HG03342 (cell line): Measurements from ENCODE around the gene PSMD1.
"Not testable (repeated sequence)": the region's sequence is repeated elsewhere in the genome, so short reads cannot be mapped to it uniquely, and the experiment has no call there.

ENCODE experiments used
- ATAC-seq: cut with Tn5 transposase; IDR thresholded peaks from one replicate; pipeline ENCODE4 v1.9.1; 2021; ENCODE audit warnings: mild to moderate bottlenecking, moderate library complexity; ENCODE audit not compliant: unreplicated experiment

The PSMD1 gene

GRCh38 chr2:231052494-231053451, 3.9 kb upstream of the PSMD1 start:
- ATAC-seq = peak; percentile 60

GRCh38 chr2:231053846-231054245, 2.8 kb upstream of the PSMD1 start:
- no peak for ATAC-seq

GRCh38 chr2:231057590-231057989, 923 bp downstream of the PSMD1 start:
- no peak for ATAC-seq

- ATAC-seq = no peak
These were observed 2.3 kb downstream of the PSMD1 start for GRCh38 chr2:231058761-231059550.

- no peak for ATAC-seq
These were observed 3.1 kb downstream of the PSMD1 start for GRCh38 chr2:231059756-231060155.

GRCh38 chr2:231062776-231063175, 6.1 kb downstream of the PSMD1 start:
- no peak for ATAC-seq

- no peak for ATAC-seq
These were observed 6.7 kb downstream of the PSMD1 start for GRCh38 chr2:231063347-231063746.

- ATAC-seq = no peak
These were observed 9.3 kb downstream of the PSMD1 start for GRCh38 chr2:231065966-231066365.

GRCh38 chr2:231067531-231067930, 10.9 kb downstream of the PSMD1 start:
- not testable (repeated sequence) for ATAC-seq

- ATAC-seq = no peak
These were observed 12.0 kb downstream of the PSMD1 start for GRCh38 chr2:231068525-231069222.

GRCh38 chr2:231069379-231070054, 12.8 kb downstream of the PSMD1 start:
- ATAC-seq = no peak

GRCh38 chr2:231084565-231084964, 27.9 kb downstream of the PSMD1 start:
- ATAC-seq = no peak

GRCh38 chr2:231088754-231089153, 32.1 kb downstream of the PSMD1 start:
- no peak for ATAC-seq

GRCh38 chr2:231093933-231094332, 37.3 kb downstream of the PSMD1 start:
- no peak for ATAC-seq

- no peak for ATAC-seq
These were observed 38.2 kb downstream of the PSMD1 start for GRCh38 chr2:231094736-231095346.

GRCh38 chr2:231099918-231100317, 43.3 kb downstream of the PSMD1 start:
- ATAC-seq = no peak

- not testable (repeated sequence) for ATAC-seq
These were observed 43.7 kb downstream of the PSMD1 start for GRCh38 chr2:231100321-231100720.

- no peak for ATAC-seq
These were observed 44.3 kb downstream of the PSMD1 start for GRCh38 chr2:231100990-231101389.

- ATAC-seq = no peak
These were observed 46.1 kb downstream of the PSMD1 start for GRCh38 chr2:231102772-231103171.

- ATAC-seq = peak; percentile 61
These were observed 47.5 kb downstream of the PSMD1 start for GRCh38 chr2:231104115-231104713.
